Lower lobe of right lung (tissue), 2 donors: ENCODE results near the gene NFATC1. TPM values are rescaled to one million over a fixed set of nuclear protein-coding genes. Genes with fewer than 3 reads are reported as not detected.

Experiments
- ATAC-seq, 2 donors: fragments of 200-7000 bp; cut with Tn5 transposase; one replicate each; pipeline ENCODE4 v1.9.1; 2020 to 2022; ENCODE audit warnings: mild to moderate bottlenecking in 2 of 2, moderate library complexity in 2 of 2
- DNase-seq: peaks from one replicate; pipeline ENCODE4 v3.0.0-alpha.2; 2020
- H3K27ac ChIP-seq: fragments of 200-600 bp; one replicate; pipeline ENCODE4 v1.8.0; 2022
- H3K27me3 ChIP-seq: fragments of 200-600 bp; one replicate; pipeline ENCODE4 v1.8.0; 2022; ENCODE audit warnings: low read depth
- H3K36me3 ChIP-seq: fragments of 200-600 bp; one replicate; pipeline ENCODE4 v1.8.0; 2022; ENCODE audit warnings: mild to moderate bottlenecking
- H3K4me1 ChIP-seq: fragments of 200-600 bp; one replicate; pipeline ENCODE4 v1.8.0; 2022
- H3K4me3 ChIP-seq: fragments of 200-600 bp; one replicate; pipeline ENCODE4 v1.8.0; 2022; ENCODE audit warnings: mild to moderate bottlenecking
- H3K9me3 ChIP-seq: fragments of 200-600 bp; one replicate; pipeline ENCODE4 v1.8.0; 2022
- intact Hi-C: fragments of 100-400 bp; cut with DNase I; formaldehyde crosslinking; loops from one replicate; pipeline ENCODE4 v1.11.0; 2022
- total RNA-seq: library from RNA; stranded (reverse); fragmentation: NEBNext Ultra II Directional; extraction: Animal tissue kit (Norgen Biotek cat#: 25700); gene quantifications from one replicate; pipeline ENCODE4 v1.2.1, GENCODE V29; 2021
- TF ChIP-seq, protein P1 (sequence below): fragments of 200-600 bp; IDR thresholded peaks from one replicate; pipeline ENCODE4 v1.8.0; 2022; ENCODE audit warnings: antibody characterized with exemption, mild to moderate bottlenecking
- donor health status: DM: no; HTN: yes; CAD: no; lungs with severe emphysema.

NFATC1 gene
- total RNA-seq, 1 donor from 2014 or later, result 21.4 TPM

- Histone ChIP-seq H3K27me3 (peaks cover 10% of the 10 kb centered on the region), H3K36me3 (no peaks in the 10 kb centered on the region), H3K9me3 (no peaks in the 10 kb centered on the region), H3K4me3 (no peak overlapping the region), H3K4me1 (peaks cover 7% of the 10 kb centered on the region), H3K27ac (no peak overlapping the region)
- TF ChIP-seq, protein P1, sequence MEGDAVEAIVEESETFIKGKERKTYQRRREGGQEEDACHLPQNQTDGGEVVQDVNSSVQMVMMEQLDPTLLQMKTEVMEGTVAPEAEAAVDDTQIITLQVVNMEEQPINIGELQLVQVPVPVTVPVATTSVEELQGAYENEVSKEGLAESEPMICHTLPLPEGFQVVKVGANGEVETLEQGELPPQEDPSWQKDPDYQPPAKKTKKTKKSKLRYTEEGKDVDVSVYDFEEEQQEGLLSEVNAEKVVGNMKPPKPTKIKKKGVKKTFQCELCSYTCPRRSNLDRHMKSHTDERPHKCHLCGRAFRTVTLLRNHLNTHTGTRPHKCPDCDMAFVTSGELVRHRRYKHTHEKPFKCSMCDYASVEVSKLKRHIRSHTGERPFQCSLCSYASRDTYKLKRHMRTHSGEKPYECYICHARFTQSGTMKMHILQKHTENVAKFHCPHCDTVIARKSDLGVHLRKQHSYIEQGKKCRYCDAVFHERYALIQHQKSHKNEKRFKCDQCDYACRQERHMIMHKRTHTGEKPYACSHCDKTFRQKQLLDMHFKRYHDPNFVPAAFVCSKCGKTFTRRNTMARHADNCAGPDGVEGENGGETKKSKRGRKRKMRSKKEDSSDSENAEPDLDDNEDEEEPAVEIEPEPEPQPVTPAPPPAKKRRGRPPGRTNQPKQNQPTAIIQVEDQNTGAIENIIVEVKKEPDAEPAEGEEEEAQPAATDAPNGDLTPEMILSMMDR, result no peak
- ATAC-seq (no peak), DNase-seq (no peak)
- intact Hi-C loops, result loop anchor here (10.0 kb wide), 2 partner anchors 141 to 261 kb away; no protein-coding TSS in a partner anchor
Observed at GRCh38 chr18:79383388-79384056, 12.2 kb upstream of the NFATC1 start.

GRCh38 chr18:79384151-79384807 lies 11.5 kb upstream of the NFATC1 start:
- Histone ChIP-seq H3K4me3 (no peak overlapping the region), H3K9me3 (no peaks in the 10 kb centered on the region), H3K36me3 (no peaks in the 10 kb centered on the region), H3K4me1 (peaks cover 1% of the 10 kb centered on the region), H3K27me3 (peaks cover 11% of the 10 kb centered on the region), H3K27ac (no peak overlapping the region)
- TF ChIP-seq, protein P1, result no peak
- intact Hi-C loops, result loop anchor here (10.0 kb wide), 2 partner anchors 141 to 261 kb away; no protein-coding TSS in a partner anchor
- no peak for DNase-seq
- ATAC-seq, result no peak

DNA sequence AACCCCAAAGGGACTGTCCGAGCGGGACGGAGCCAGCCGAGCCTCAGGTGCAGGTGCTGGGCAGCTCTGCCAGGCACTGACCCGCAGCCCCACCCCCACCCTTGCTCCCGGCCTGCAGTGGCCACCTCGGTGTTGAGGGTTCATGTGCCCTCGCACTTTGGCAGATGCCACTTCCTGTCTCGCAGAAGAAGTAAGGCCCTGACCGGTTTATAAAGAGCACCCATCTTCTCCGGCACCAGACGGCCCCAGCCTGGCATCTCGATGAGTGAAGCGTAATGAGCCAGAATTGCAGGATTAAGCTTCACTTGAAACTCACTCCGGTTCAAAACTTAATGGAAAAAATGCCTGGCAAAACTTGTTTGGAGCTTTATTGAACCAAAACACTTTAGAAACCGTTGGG lies 10.9 kb upstream of the NFATC1 start:
- no peak for ATAC-seq
- no peaks in the 10 kb centered on the region for H3K9me3 ChIP-seq
- no peak for DNase-seq
- intact Hi-C loops, result loop anchor here (10.0 kb wide), 2 partner anchors 140 to 260 kb away; no protein-coding TSS in a partner anchor
- H3K27ac ChIP-seq, result no peak overlapping the region
- H3K27me3 ChIP-seq, result peaks cover 17% of the 10 kb centered on the region
- H3K4me1 ChIP-seq, result no peaks in the 10 kb centered on the region
- TF ChIP-seq, protein P1, result no peak
- no peaks in the 10 kb centered on the region for H3K36me3 ChIP-seq
- no peak overlapping the region for H3K4me3 ChIP-seq

DNA sequence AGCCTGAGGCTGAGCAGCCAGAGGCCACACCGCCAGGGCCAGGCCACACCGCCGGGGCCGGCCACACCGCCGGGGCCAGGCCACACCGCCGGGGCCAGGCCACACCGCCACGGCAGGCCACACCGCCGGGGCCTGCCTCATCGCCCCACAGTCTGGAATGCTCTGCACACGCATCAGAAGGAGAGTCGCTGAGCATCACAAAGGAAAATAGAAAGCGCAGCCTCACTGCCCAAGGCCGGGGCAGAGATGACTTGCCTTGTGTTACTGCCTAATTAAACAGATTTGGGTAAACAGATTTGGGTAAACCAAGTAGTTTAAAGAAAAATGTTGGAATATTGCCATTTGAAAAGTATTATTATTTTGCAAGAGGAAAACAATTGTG lies 10.4 kb upstream of the NFATC1 start:
- H3K27me3 ChIP-seq, result peaks cover 18% of the 10 kb centered on the region
- no peak for ATAC-seq

GRCh38 chr18:79385708-79386341 lies 9.9 kb upstream of the NFATC1 start:
- H3K27me3 ChIP-seq, result peaks cover 18% of the 10 kb centered on the region
- DNase-seq (no peak), ATAC-seq (no peak)
- H3K27ac ChIP-seq, result no peak overlapping the region
- H3K9me3 ChIP-seq, result no peaks in the 10 kb centered on the region
- H3K36me3 ChIP-seq, result no peaks in the 10 kb centered on the region
- H3K4me3 ChIP-seq, result no peak overlapping the region
- intact Hi-C loops, result loop anchor here (10.0 kb wide), 2 partner anchors 139 to 259 kb away; no protein-coding TSS in a partner anchor
- TF ChIP-seq, protein P1, result no peak
- no peaks in the 10 kb centered on the region for H3K4me1 ChIP-seq

More for the DNA sequence above, 10.4 kb upstream of the NFATC1 start:
- H3K36me3 ChIP-seq, result no peaks in the 10 kb centered on the region
- TF ChIP-seq, protein P1, result no peak
- no peak overlapping the region for H3K27ac ChIP-seq
- intact Hi-C loops, result loop anchor here (10.0 kb wide), 2 partner anchors 139 to 259 kb away; no protein-coding TSS in a partner anchor
- H3K4me3 ChIP-seq, result no peak overlapping the region
- DNase-seq, result no peak
- H3K9me3 ChIP-seq, result no peaks in the 10 kb centered on the region
- H3K4me1 ChIP-seq, result no peaks in the 10 kb centered on the region
